Measurements from ENCODE around the gene RFXANK. TPM values are rescaled to one million over a fixed set of nuclear protein-coding genes. Genes with fewer than 3 reads are reported as not detected.

RFXANK gene
- total RNA-seq, 1 experiment from 2014 or later, result 73.4 TPM

DNA sequence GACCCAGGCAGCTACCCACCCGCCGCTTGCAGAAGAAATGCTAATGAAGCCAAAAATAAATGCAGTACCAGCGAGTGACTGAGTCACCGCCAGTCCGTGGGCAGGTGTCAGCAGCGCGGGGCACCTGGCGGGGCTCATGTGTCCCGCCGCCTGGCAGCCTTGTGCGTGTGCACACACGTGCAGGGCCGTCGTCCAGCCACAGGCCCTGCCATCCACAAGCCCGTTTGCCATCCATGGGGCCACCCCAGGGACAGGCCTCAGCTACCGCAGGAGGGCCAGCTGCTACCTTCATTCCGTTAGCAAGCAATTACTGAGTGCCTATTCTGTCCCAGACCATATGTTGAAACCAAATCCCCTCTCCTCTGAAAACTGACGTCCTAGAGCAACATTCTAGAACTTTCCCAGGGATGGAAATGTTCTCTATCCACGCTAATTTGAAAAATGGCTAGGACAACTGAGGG is 40.2 kb downstream of the RFXANK start:
- Histone ChIP-seq H3K4me1 (no peaks in the 10 kb centered on the region), H3K27me3 (replicated peaks; ENCODE audit: control insufficient read depth, insufficient read depth, low read length) (no peaks in the 10 kb centered on the region), H3K36me3 (ENCODE audit: control insufficient read depth, insufficient read depth, low read length) (no peaks in the 10 kb centered on the region), H3K9me3 (peaks cover 10% of the 10 kb centered on the region; the same call in 1 of the 2 replicates), H3K4me3 (ENCODE audit: low read depth, low read length) (no peak overlapping the region)
- TF ChIP-seq, protein P1, sequence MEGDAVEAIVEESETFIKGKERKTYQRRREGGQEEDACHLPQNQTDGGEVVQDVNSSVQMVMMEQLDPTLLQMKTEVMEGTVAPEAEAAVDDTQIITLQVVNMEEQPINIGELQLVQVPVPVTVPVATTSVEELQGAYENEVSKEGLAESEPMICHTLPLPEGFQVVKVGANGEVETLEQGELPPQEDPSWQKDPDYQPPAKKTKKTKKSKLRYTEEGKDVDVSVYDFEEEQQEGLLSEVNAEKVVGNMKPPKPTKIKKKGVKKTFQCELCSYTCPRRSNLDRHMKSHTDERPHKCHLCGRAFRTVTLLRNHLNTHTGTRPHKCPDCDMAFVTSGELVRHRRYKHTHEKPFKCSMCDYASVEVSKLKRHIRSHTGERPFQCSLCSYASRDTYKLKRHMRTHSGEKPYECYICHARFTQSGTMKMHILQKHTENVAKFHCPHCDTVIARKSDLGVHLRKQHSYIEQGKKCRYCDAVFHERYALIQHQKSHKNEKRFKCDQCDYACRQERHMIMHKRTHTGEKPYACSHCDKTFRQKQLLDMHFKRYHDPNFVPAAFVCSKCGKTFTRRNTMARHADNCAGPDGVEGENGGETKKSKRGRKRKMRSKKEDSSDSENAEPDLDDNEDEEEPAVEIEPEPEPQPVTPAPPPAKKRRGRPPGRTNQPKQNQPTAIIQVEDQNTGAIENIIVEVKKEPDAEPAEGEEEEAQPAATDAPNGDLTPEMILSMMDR (IDR thresholded peaks at IDR 0.05; ENCODE audit: insufficient read depth in 1 of 2, low read depth in 1 of 2, low read length in 1 of 2, severe bottlenecking in 1 of 2, unreplicated experiment in 1 of 2), result no peak
- POLR2A ChIA-PET, result no interaction called here
- Mint-ChIP-seq H3K27me3 (ENCODE audit: insufficient read depth, unreplicated experiment) (peaks cover 13% of the 10 kb centered on the region), H3K4me1 (ENCODE audit: low read depth, unreplicated experiment) (no peaks in the 10 kb centered on the region), H3K36me3 (ENCODE audit: insufficient read depth, unreplicated experiment) (no peaks in the 10 kb centered on the region), H3K27ac (ENCODE audit: unreplicated experiment) (no peak overlapping the region), H3K9me3 (ENCODE audit: unreplicated experiment) (no peaks in the 10 kb centered on the region), H3K4me3 (ENCODE audit: unreplicated experiment) (no peak overlapping the region)
- no peak for DNase-seq
- no TSS peak for BruUV-seq (replicated peaks)
- intact Hi-C loops (cut with micrococcal nuclease; ENCODE audit: unreplicated experiment), result no loop called here
- CTCF ChIA-PET, result no interaction called here

DNA sequence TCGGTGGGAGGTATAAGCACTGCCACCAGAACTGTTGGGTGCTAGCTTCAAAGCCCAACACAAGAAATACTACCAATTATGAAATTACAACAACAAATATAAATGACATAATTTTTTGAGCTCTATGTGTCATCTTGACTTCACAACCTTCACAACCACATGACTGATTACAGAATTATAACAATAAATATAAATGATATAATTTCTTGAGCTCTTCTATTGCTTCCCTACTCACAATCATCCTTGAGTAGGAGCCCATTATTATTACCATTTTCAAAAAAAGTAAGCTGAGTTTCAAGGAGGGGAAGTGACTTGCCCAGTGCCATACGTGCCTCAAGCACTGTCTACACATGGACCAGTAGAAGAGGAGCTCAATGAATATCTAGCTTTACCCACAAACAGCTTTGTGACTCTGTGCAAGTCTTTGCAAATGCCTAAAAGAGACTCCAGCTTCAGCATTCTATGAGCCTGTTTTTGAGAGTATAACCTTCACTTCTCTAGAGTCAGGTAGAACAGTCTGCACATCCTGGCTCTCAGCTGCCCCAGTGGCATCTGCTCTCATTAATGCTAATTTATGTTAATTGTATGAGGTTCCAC is 42.3 kb downstream of the RFXANK start:
- BruUV-seq (replicated peaks), result no TSS peak
- no peak for DNase-seq
- Histone ChIP-seq H3K9me3 (peaks cover 10% of the 10 kb centered on the region; the same call in 1 of the 2 replicates), H3K4me3 (ENCODE audit: low read depth, low read length) (no peak overlapping the region), H3K36me3 (ENCODE audit: control insufficient read depth, insufficient read depth, low read length) (no peaks in the 10 kb centered on the region), H3K27me3 (replicated peaks; ENCODE audit: control insufficient read depth, insufficient read depth, low read length) (no peaks in the 10 kb centered on the region), H3K4me1 (no peaks in the 10 kb centered on the region)
- intact Hi-C loops (cut with micrococcal nuclease; ENCODE audit: unreplicated experiment), result no loop called here
- Mint-ChIP-seq H3K4me1 (ENCODE audit: low read depth, unreplicated experiment) (no peaks in the 10 kb centered on the region), H3K4me3 (ENCODE audit: unreplicated experiment) (no peak overlapping the region), H3K9me3 (ENCODE audit: unreplicated experiment) (no peaks in the 10 kb centered on the region), H3K27ac (ENCODE audit: unreplicated experiment) (no peak overlapping the region), H3K36me3 (ENCODE audit: insufficient read depth, unreplicated experiment) (no peaks in the 10 kb centered on the region), H3K27me3 (ENCODE audit: insufficient read depth, unreplicated experiment) (peaks cover 7% of the 10 kb centered on the region)
- TF ChIP-seq, protein P1 (IDR thresholded peaks at IDR 0.05; ENCODE audit: insufficient read depth in 1 of 2, low read depth in 1 of 2, low read length in 1 of 2, severe bottlenecking in 1 of 2, unreplicated experiment in 1 of 2), result no peak
- ChIA-PET POLR2A (no interaction called here), CTCF (interaction anchor here (1.7 kb wide), 1 partner anchor 9 kb away, joined by 7 read pairs; no protein-coding TSS in a partner anchor)

DNA sequence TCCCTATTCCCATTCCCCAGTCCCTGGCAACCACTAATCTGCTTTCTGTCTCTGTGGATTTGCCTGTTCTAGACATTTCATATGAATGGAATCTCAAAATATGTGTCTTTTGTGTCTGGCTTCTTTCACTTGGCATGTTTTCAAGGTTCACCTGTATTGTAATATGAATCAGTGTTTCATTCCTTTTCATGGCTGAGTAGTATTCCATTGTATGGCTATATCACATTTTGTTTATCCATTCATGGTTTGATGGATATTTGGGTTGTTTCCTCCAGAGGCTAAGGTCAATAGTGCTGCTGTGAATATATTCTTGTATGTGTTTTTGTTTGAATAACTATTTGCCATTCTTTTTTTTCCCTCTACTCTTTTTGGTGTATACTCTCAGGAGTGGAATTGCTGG is 44.1 kb downstream of the RFXANK start:
- Mint-ChIP-seq H3K4me3 (ENCODE audit: unreplicated experiment) (no peak overlapping the region), H3K36me3 (ENCODE audit: insufficient read depth, unreplicated experiment) (no peaks in the 10 kb centered on the region), H3K9me3 (ENCODE audit: unreplicated experiment) (no peaks in the 10 kb centered on the region), H3K4me1 (ENCODE audit: low read depth, unreplicated experiment) (no peaks in the 10 kb centered on the region), H3K27ac (ENCODE audit: unreplicated experiment) (no peak overlapping the region), H3K27me3 (ENCODE audit: insufficient read depth, unreplicated experiment) (peaks cover 12% of the 10 kb centered on the region)
- no peak for DNase-seq
- TF ChIP-seq, protein P1 (IDR thresholded peaks at IDR 0.05; ENCODE audit: insufficient read depth in 1 of 2, low read depth in 1 of 2, low read length in 1 of 2, severe bottlenecking in 1 of 2, unreplicated experiment in 1 of 2), result no peak
- Histone ChIP-seq H3K36me3 (ENCODE audit: control insufficient read depth, insufficient read depth, low read length) (no peaks in the 10 kb centered on the region), H3K4me1 (no peaks in the 10 kb centered on the region), H3K9me3 (peaks cover 10% of the 10 kb centered on the region; the same call in 1 of the 2 replicates), H3K27me3 (replicated peaks; ENCODE audit: control insufficient read depth, insufficient read depth, low read length) (no peaks in the 10 kb centered on the region), H3K4me3 (ENCODE audit: low read depth, low read length) (no peak overlapping the region)
- ChIA-PET POLR2A (interaction anchor here (0.6 kb wide), 1 partner anchor 74 kb away, joined by 4 read pairs; no protein-coding TSS in a partner anchor), CTCF (no interaction called here)
- intact Hi-C loops (cut with micrococcal nuclease; ENCODE audit: unreplicated experiment), result no loop called here
- BruUV-seq (replicated peaks), result no TSS peak
